Duodenal mucosa (tissue), 2 donors: ENCODE measurements around the gene SH3BP5L.

Source experiments
- H3K27ac ChIP-seq: one replicate; pipeline ENCODE4 v1.7.0; 2013; ENCODE audit warnings: low read depth, low read length
- H3K27me3 ChIP-seq, 2 donors: one replicate each; pipeline ENCODE4 v1.7.0; 2013; ENCODE audit warnings: low read length in 2 of 2, control low read depth in 1 of 2; ENCODE audit not compliant: insufficient read depth in 2 of 2, control insufficient read depth in 1 of 2
- H3K36me3 ChIP-seq, 2 donors: one replicate each; pipeline ENCODE4 v1.7.0; 2013; ENCODE audit warnings: low read length in 2 of 2, control low read depth in 1 of 2; ENCODE audit not compliant: insufficient read depth in 2 of 2, control insufficient read depth in 1 of 2
- H3K4me1 ChIP-seq, 2 donors: one replicate each; pipeline ENCODE4 v1.7.0; 2013; ENCODE audit warnings: low read length in 2 of 2, control low read depth in 1 of 2; ENCODE audit not compliant: insufficient read depth in 2 of 2, control insufficient read depth in 1 of 2
- H3K4me3 ChIP-seq, 2 donors: one replicate each; pipeline ENCODE4 v1.7.0; 2013; ENCODE audit warnings: low read length in 2 of 2, low read depth in 1 of 2
- H3K9ac ChIP-seq, 2 donors: one replicate each; pipeline ENCODE4 v1.7.0; 2013; ENCODE audit warnings: low read length in 2 of 2, low read depth in 1 of 2
- H3K9me3 ChIP-seq, 2 donors: one replicate each; pipeline ENCODE4 v1.7.0; 2013; ENCODE audit warnings: low read length in 2 of 2, control low read depth in 1 of 2; ENCODE audit not compliant: control insufficient read depth in 1 of 2

The SH3BP5L gene

GRCh38 chr1:248850536-248851251 is 25.0 kb upstream of the SH3BP5L start:
- H3K36me3 ChIP-seq: peaks cover 24 to 70% of the 10 kb centered on the region in 2 donors
- H3K4me3 ChIP-seq: no peak overlapping the region
- H3K27ac ChIP-seq: no peak overlapping the region
- H3K27me3 ChIP-seq: no peaks in the 10 kb centered on the region
- no peaks in the 10 kb centered on the region for H3K4me1 ChIP-seq
- H3K9ac ChIP-seq: no peak overlapping the region
- no peaks in the 10 kb centered on the region for H3K9me3 ChIP-seq

DNA sequence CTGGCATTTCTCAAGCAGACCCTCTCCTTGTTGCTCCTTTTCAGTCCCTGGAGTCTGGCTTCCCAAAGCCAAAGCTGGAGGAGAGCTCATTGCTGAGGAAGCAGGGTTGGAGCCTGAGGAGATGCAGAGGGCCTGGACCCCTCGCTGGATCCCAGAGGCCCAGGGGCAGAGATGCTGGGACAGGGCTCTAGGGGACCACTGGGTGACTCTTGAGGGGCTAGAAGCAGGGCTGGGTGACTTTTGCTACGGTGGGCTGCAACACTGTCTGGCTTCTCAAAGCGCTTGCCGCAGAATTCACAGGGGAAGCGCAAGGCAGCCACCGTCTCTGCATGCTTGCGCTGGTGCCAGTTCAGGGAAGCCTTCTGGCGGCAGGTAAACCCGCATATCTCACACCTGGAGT is 24.4 kb upstream of the SH3BP5L start:
- H3K36me3 ChIP-seq: peaks cover 24 to 70% of the 10 kb centered on the region in 2 donors
- no peak overlapping the region for H3K27ac ChIP-seq
- H3K9ac ChIP-seq: no peak overlapping the region
- H3K9me3 ChIP-seq: no peaks in the 10 kb centered on the region
- no peaks in the 10 kb centered on the region for H3K4me1 ChIP-seq
- no peaks in the 10 kb centered on the region for H3K27me3 ChIP-seq
- H3K4me3 ChIP-seq: no peak overlapping the region

DNA sequence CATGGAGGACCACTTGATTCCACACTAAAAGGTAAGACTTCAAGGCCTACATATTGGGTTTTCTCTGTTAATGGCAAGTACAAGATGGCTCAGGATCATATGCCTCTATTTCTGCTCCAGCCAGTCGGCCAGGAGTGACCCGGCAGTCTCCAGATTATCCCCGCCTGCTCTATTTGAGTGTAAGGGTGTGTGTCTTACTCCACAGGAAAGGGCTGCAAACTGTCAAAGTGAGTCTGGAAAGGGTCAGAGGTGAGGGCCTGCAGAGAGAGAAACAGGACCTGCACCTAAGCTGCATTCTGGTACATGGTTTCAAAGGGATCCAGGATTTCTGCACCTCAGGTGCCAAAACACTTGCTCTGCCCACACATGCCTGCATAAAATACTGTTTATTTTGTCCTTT is 23.9 kb upstream of the SH3BP5L start:
- H3K27ac ChIP-seq: no peak overlapping the region
- H3K9ac ChIP-seq: no peak overlapping the region
- H3K4me1 ChIP-seq: no peaks in the 10 kb centered on the region

GRCh38 chr1:248849152-248849551 is 23.4 kb upstream of the SH3BP5L start:
- H3K9me3 ChIP-seq: no peaks in the 10 kb centered on the region
- H3K27me3 ChIP-seq: no peaks in the 10 kb centered on the region
- H3K36me3 ChIP-seq: peaks cover 21 to 75% of the 10 kb centered on the region in 2 donors

More for the DNA sequence above, 23.9 kb upstream of the SH3BP5L start:
- peaks cover 21 to 71% of the 10 kb centered on the region in 2 donors for H3K36me3 ChIP-seq
- no peak overlapping the region for H3K4me3 ChIP-seq
- H3K27me3 ChIP-seq: no peaks in the 10 kb centered on the region
- H3K9me3 ChIP-seq: no peaks in the 10 kb centered on the region

GRCh38 chr1:248848602-248849001 is 22.9 kb upstream of the SH3BP5L start:
- Histone ChIP-seq H3K9me3 (no peaks in the 10 kb centered on the region), H3K27ac (no peak overlapping the region), H3K36me3 (peaks cover 21 to 70% of the 10 kb centered on the region in 2 donors), H3K9ac (no peak overlapping the region), H3K27me3 (no peaks in the 10 kb centered on the region), H3K4me3 (no peak overlapping the region), H3K4me1 (no peaks in the 10 kb centered on the region)

More at GRCh38 chr1:248849152-248849551, 23.4 kb upstream of the SH3BP5L start:
- no peak overlapping the region for H3K27ac ChIP-seq
- H3K9ac ChIP-seq: no peak overlapping the region
- no peak overlapping the region for H3K4me3 ChIP-seq
- H3K4me1 ChIP-seq: no peaks in the 10 kb centered on the region

- Histone ChIP-seq H3K9ac (no peak overlapping the region), H3K4me3 (no peak overlapping the region), H3K27me3 (no peaks in the 10 kb centered on the region), H3K9me3 (no peaks in the 10 kb centered on the region), H3K27ac (no peak overlapping the region), H3K4me1 (no peaks in the 10 kb centered on the region), H3K36me3 (peaks cover 21 to 69% of the 10 kb centered on the region in 2 donors)
Measured at GRCh38 chr1:248847956-248848561, 22.3 kb upstream of the SH3BP5L start.

DNA sequence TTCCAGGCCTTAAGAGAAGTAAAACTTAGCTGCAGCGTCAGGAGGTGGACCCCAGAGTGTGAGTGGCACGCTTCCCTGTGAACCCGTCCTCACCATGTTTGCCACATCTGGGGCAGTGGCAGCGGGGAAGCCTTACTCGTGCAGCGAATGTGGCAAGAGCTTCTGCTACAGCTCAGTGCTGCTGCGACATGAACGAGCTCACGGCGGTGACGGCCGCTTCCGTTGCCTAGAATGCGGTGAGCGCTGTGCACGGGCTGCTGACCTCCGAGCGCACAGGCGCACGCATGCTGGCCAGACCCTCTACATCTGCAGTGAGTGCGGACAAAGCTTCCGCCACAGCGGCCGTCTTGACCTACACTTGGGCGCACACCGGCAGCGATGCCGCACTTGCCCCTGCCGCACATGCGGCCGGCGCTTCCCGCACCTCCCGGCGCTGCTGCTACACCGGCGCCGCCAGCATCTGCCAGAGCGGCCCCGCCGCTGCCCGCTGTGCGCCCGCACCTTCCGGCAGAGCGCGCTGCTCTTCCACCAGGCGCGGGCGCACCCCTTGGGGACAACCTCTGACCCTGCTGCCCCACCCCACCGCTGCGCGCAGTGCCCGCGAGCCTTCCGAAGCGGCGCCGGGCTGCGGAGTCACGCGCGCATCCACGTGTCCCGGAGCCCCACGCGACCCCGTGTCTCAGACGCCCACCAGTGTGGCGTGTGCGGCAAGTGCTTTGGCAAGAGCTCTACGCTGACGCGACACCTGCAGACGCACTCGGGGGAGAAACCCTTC is 21.7 kb upstream of the SH3BP5L start:
- H3K4me1 ChIP-seq: no peaks in the 10 kb centered on the region
- H3K27me3 ChIP-seq: no peaks in the 10 kb centered on the region
- H3K9ac ChIP-seq: no peak overlapping the region
- H3K36me3 ChIP-seq: peaks cover 21 to 74% of the 10 kb centered on the region in 2 donors
- no peak overlapping the region for H3K4me3 ChIP-seq
- H3K27ac ChIP-seq: no peak overlapping the region
- H3K9me3 ChIP-seq: no peaks in the 10 kb centered on the region

DNA sequence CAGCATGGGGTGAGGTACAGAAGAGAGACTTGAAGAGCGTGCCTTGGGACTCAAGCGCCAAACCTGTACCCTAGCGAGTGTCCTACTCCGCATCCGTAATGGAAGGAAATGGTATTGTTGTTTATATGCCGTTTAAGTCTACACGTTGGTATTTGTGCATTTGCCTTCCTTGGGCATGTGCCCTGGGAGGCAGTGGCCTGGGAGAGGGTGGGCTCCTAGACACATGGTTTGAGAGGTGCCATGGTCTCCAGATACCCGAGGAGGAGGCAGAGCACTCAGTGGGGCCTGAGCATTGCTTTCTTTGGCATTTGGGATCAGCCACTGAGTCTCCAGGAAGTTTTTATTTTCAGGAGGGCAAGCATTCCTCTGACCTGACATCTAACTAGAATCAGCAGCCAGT is 18.8 kb upstream of the SH3BP5L start:
- Histone ChIP-seq H3K9me3 (no peaks in the 10 kb centered on the region), H3K36me3 (peaks cover 14 to 60% of the 10 kb centered on the region in 2 donors), H3K27ac (no peak overlapping the region), H3K9ac (no peak overlapping the region), H3K4me1 (peaks cover 0 to 19% of the 10 kb centered on the region in 2 donors), H3K4me3 (no peak overlapping the region), H3K27me3 (no peaks in the 10 kb centered on the region)

- no peak overlapping the region for H3K4me3 ChIP-seq
- H3K9ac ChIP-seq: no peak overlapping the region
- peaks cover 6 to 52% of the 10 kb centered on the region in 2 donors for H3K36me3 ChIP-seq
- no peaks in the 10 kb centered on the region for H3K27me3 ChIP-seq
- H3K9me3 ChIP-seq: no peaks in the 10 kb centered on the region
- H3K4me1 ChIP-seq: peaks cover 0 to 26% of the 10 kb centered on the region in 2 donors
- no peak overlapping the region for H3K27ac ChIP-seq
Measured at GRCh38 chr1:248843687-248844086, 18.0 kb upstream of the SH3BP5L start.

- Histone ChIP-seq H3K4me3 (no peak overlapping the region), H3K4me1 (peaks cover 0 to 26% of the 10 kb centered on the region in 2 donors), H3K27ac (no peak overlapping the region), H3K36me3 (peaks cover 2 to 43% of the 10 kb centered on the region in 2 donors), H3K27me3 (no peaks in the 10 kb centered on the region), H3K9me3 (no peaks in the 10 kb centered on the region), H3K9ac (no peak overlapping the region)
Measured at GRCh38 chr1:248842781-248843331, 17.1 kb upstream of the SH3BP5L start.
